ENCODE results near the gene ATP10A.

Gene ATP10A

DNA sequence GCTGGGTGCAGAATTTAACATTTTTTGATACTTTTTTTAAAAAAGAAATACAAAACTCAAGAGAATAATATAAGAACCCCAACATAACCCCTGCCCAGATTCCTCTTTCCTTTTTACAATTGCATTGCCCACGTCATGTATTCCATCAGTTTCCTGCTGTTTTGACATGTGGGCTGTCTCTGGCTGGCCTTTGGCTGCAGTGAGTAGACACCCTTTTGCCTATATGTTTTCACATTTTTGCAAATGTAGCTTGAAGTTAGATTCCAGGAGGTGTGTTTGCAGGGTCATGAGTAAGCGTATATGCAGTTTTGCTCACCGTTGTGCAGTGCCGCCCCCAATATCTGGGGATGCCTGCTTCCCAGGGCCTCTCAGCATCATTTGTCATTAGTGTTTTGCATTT is 28.0 kb upstream of the ATP10A start:
- TF ChIP-seq, protein P1, sequence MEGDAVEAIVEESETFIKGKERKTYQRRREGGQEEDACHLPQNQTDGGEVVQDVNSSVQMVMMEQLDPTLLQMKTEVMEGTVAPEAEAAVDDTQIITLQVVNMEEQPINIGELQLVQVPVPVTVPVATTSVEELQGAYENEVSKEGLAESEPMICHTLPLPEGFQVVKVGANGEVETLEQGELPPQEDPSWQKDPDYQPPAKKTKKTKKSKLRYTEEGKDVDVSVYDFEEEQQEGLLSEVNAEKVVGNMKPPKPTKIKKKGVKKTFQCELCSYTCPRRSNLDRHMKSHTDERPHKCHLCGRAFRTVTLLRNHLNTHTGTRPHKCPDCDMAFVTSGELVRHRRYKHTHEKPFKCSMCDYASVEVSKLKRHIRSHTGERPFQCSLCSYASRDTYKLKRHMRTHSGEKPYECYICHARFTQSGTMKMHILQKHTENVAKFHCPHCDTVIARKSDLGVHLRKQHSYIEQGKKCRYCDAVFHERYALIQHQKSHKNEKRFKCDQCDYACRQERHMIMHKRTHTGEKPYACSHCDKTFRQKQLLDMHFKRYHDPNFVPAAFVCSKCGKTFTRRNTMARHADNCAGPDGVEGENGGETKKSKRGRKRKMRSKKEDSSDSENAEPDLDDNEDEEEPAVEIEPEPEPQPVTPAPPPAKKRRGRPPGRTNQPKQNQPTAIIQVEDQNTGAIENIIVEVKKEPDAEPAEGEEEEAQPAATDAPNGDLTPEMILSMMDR (IDR thresholded peaks at IDR 0.05): no peak
- H3K27me3 ChIP-seq: no peaks in the 10 kb centered on the region
- no peak overlapping the region for H3K27ac ChIP-seq
- H3K36me3 ChIP-seq: no peaks in the 10 kb centered on the region
- no peaks in the 10 kb centered on the region for H3K4me1 ChIP-seq (ENCODE audit: control insufficient read depth in 1 of 2, insufficient read depth in 1 of 2, low read depth in 1 of 2, low read length in 1 of 2)
- H3K9me3 ChIP-seq: no peaks in the 10 kb centered on the region
- no peak overlapping the region for H3K4me3 ChIP-seq (ENCODE audit: low read depth in 1 of 2, low read length in 1 of 2)

DNA sequence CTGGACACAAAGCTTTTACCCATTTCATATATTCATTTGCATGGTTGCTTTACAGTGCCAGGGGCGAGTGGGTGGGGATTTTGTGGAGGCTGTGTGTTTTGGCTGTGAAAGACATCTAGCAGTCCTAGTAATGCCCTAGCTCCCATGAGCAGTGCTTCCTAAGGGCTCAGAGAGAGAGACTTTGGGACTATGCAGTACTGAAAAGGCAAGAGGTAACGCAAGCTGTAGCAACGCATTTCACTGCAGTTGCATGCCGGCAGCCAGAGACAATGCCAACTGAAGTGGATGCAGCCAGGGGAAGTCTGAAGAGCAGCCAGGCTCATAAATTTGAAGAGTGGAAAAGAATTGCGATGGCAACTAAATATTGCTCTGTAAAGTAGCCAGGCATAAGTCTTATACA is 27.4 kb upstream of the ATP10A start:
- Histone ChIP-seq H3K4me1 (ENCODE audit: control insufficient read depth in 1 of 2, insufficient read depth in 1 of 2, low read depth in 1 of 2, low read length in 1 of 2) (no peaks in the 10 kb centered on the region), H3K27me3 (no peaks in the 10 kb centered on the region), H3K9me3 (no peaks in the 10 kb centered on the region), H3K4me3 (ENCODE audit: low read depth in 1 of 2, low read length in 1 of 2) (no peak overlapping the region), H3K27ac (no peak overlapping the region), H3K36me3 (no peaks in the 10 kb centered on the region)
- TF ChIP-seq, protein P1 (IDR thresholded peaks at IDR 0.05): no peak

GRCh38 chr15:25887870-25888269 is 24.7 kb upstream of the ATP10A start:
- H3K4me3 ChIP-seq (ENCODE audit: low read depth in 1 of 2, low read length in 1 of 2): no peak overlapping the region
- TF ChIP-seq, protein P1 (IDR thresholded peaks at IDR 0.05): no peak
- H3K27ac ChIP-seq: no peak overlapping the region
- H3K36me3 ChIP-seq: no peaks in the 10 kb centered on the region
- H3K4me1 ChIP-seq (ENCODE audit: control insufficient read depth in 1 of 2, insufficient read depth in 1 of 2, low read depth in 1 of 2, low read length in 1 of 2): no peaks in the 10 kb centered on the region
- no peaks in the 10 kb centered on the region for H3K9me3 ChIP-seq
- H3K27me3 ChIP-seq: no peaks in the 10 kb centered on the region

DNA sequence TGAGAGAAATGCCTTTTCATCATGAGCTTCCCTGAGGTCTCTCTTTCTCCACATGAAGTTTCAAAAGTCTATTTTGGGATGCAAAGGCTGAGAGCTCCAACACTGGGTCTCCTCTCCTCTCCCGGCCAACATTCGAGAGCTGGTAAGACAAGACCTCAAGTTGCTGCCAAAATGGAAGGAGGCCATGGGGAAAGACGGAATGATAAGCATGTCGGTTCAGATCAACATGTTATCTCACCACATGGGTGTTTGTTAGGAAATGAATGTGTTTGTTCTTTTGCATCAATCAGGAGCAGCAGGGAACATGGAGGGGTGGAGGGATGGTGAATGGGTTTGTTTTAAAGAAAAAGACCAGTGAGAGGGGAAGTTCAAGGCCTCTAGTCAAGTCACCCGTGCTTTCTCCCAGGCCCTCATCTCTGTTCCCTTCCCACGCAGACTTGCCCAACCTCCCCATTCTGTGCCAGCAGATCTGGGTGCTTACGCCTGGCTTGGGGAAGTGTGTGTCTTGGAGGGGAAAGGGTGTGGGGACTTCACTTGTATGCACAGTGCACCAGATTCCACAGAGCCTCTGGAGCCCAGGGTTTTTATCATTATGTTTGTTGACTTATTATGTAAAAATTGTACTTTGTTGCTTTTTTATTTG is 23.5 kb upstream of the ATP10A start:
- H3K9me3 ChIP-seq: no peaks in the 10 kb centered on the region
- H3K4me3 ChIP-seq (ENCODE audit: low read depth in 1 of 2, low read length in 1 of 2): no peak overlapping the region
- no peaks in the 10 kb centered on the region for H3K4me1 ChIP-seq (ENCODE audit: control insufficient read depth in 1 of 2, insufficient read depth in 1 of 2, low read depth in 1 of 2, low read length in 1 of 2)
- no peaks in the 10 kb centered on the region for H3K36me3 ChIP-seq
- H3K27me3 ChIP-seq: no peaks in the 10 kb centered on the region
- no peak overlapping the region for H3K27ac ChIP-seq
- TF ChIP-seq, protein P1 (IDR thresholded peaks at IDR 0.05): no peak

GRCh38 chr15:25884370-25884769 is 21.2 kb upstream of the ATP10A start:
- H3K27ac ChIP-seq: no peak overlapping the region

More at GRCh38 chr15:25884370-25884769, 21.2 kb upstream of the ATP10A start:
- Histone ChIP-seq H3K27me3 (no peaks in the 10 kb centered on the region), H3K9me3 (no peaks in the 10 kb centered on the region), H3K36me3 (no peaks in the 10 kb centered on the region), H3K4me1 (ENCODE audit: control insufficient read depth in 1 of 2, insufficient read depth in 1 of 2, low read depth in 1 of 2, low read length in 1 of 2) (no peaks in the 10 kb centered on the region), H3K4me3 (ENCODE audit: low read depth in 1 of 2, low read length in 1 of 2) (no peak overlapping the region)
- TF ChIP-seq, protein P1 (IDR thresholded peaks at IDR 0.05): no peak
